HG02798 (cell line): ENCODE measurements around the gene GSTM4.

Experiments
- ATAC-seq: cut with Tn5 transposase; IDR thresholded peaks from one replicate; pipeline ENCODE4 v1.9.1; 2021; ENCODE audit warnings: mild to moderate bottlenecking; ENCODE audit not compliant: unreplicated experiment, poor library complexity

GSTM4 gene

DNA sequence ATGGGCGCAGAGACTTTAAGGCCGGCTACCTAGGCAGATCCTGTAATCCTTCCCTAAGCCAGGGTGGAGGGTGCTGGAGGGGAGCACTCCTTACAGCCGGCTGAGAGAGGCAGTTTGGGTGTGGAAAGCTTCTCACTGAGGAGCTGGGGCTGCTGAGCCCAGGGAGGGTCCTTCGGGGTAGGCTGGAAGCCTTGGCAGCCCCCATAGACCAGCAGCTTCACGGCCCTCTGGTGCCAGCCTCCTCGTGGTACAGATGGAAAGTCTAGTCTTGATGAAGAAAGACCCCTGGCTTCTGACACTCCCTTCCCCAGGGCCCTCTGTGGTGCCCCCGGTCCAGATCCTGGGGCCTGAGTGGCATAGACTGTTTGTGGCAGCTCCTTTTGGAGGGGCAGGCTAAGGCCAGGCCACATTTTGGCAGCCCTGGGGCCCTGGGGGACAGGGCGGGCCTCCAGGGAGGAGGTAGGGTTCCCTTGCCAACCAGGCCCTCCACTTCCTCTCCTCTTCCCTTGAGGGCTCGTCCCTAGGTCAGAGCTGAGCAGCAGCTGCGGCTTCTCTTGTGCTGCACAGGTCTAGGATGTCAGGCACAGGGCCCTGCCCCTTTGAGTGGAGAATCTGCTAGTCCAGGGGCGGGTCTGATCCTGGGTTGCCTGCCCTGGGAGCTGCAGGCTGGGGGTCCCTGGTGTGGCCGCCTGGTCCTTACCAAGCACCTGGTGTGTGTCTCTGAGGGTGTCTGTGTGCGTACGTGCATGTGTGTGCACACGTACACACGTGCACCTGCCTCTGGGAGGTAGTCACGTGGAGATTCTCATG is 31.5 kb upstream of the GSTM4 start:
- no peak for ATAC-seq

- no peak for ATAC-seq
These were observed 30.7 kb upstream of the GSTM4 start for GRCh38 chr1:109625176-109625575.

- ATAC-seq = no peak
These were observed 30.0 kb upstream of the GSTM4 start for GRCh38 chr1:109625601-109626560.

GRCh38 chr1:109626682-109627408 is 29.1 kb upstream of the GSTM4 start:
- ATAC-seq = no peak

GRCh38 chr1:109627692-109628399 is 28.1 kb upstream of the GSTM4 start:
- no peak for ATAC-seq

GRCh38 chr1:109628540-109629321 is 27.2 kb upstream of the GSTM4 start:
- no peak for ATAC-seq

DNA sequence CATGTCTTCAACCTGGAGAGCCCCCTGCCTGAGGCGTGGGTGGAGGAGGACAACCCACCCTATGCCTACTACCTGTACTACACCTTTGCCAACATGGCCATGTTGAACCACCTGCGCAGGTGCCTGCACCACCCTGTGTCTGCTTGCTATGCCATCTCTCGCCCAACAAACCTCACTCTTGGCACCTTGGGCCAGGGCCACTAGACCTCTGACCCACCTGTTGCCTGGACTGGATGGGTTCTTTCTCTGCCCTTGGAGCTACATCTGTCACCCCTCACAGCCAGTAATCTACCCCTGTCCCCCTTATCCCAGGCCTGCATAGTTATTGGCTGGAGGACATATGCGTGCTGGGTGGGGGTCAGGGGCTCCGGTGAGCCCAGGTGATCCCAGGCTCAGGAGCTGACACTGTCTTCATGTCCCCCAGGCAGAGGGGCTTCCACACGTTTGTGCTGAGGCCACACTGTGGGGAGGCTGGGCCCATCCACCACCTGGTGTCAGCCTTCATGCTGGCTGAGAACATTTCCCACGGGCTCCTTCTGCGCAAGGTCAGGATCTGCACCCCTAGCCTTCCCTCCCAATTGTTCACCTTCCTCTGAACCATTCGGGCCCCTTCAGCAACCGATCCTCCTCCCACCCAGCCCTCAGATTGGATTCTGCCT is 26.4 kb upstream of the GSTM4 start:
- ATAC-seq = no peak

DNA sequence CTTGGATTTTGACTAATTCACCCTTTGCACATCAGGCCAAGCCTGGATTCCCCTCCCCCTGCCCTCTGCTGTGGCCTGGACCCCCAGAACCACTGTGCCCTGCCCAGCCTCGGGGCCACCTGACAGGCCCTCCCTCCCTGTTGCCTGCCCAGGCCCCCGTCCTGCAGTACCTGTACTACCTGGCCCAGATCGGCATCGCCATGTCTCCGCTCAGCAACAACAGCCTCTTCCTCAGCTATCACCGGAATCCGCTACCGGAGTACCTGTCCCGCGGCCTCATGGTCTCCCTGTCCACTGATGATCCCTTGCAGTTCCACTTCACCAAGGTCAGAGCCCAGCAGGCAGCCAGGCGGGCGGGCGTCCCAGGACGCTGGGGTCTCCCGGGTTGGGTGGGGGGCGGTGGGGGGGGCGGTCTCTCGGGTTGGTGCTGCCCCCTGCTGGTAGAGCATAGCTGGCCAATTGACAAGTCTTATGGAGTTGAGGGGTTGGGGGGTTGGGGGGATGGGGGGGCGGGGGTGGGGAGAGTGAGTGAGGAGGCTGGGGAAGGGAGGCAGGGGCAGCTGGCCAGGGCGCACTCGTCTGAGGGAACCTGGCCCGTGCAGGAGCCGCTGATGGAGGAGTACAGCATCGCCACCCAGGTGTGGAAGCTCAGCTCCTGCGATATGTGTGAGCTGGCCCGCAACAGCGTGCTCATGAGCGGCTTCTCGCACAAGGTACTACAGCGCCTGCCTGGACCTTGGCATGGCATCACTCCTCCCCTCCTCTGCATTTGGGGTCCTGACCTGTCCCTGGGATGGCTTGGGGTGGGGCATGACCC is 25.6 kb upstream of the GSTM4 start:
- ATAC-seq = no peak

DNA sequence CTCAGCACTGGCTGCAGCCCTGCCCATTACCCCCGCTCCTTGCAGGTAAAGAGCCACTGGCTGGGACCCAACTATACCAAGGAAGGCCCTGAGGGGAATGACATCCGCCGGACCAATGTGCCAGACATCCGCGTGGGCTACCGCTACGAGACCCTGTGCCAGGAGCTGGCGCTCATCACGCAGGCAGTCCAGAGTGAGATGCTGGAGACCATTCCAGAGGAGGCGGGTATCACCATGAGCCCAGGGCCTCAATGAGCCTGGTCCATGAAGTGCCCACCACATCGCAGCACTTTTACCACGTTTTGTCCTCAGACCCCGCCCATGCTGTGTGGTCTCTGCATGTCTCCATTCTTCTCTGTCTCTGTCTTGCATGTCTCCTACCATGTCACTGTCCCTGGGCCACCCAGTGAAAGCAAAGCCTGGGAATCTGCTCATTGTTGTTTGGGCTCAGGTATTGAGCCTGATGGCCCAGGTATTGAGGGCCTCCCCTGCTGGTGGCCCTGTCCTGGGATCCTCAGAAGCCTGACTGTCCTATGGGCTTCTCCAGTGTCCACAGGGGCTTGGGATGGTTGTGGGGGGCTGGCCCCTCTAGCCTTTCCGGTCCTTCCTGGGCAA is 24.9 kb upstream of the GSTM4 start:
- no peak for ATAC-seq

DNA sequence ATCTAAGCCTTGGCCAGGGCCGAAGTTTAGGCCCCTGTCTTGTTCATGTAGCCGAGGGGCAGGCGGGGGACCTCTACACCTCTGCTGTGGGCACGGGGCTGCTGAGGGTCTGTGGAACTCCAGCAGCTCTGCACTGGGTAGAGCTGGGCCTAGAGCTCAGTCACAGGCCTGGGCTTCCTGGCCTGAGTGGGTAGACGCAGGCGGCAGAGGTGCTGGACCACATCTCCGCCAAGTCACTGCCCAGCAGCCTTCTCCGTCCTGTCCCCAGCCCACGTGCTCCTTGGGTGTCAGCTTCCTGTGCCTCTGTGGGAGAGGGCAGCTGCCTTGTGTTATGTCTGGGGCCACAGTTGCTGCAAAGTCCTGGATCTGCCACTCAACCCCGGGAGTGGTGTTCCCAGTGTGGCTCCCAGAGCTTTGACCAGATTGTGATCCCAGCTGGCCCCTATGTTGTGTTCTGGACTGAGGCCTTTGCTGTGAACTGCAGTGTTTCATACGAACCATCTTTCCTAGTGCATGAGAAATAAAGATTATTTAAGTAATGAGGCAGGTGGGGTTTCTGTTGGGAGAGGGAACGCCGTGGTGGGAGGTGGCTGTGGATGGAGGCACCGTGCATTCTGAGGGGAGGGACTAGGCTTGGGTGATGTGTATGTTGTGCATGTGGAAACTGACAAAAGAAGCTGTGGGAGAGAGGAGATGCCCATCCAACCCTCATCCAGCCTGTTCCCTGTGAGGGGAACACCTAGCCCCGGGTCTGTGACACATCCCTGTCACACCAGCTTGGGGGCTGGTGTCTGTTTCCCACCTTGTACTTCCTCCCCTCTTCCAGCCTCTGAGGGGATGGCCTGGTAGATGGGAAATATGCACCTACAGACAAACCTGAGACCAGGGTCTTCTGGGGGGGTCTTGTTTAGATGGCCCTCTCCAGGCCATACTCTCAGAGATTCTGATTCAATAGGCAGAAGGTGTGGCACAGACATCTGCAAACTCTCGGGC is 24.1 kb upstream of the GSTM4 start:
- no peak for ATAC-seq

GRCh38 chr1:109632671-109633346 is 23.1 kb upstream of the GSTM4 start:
- no peak for ATAC-seq

DNA sequence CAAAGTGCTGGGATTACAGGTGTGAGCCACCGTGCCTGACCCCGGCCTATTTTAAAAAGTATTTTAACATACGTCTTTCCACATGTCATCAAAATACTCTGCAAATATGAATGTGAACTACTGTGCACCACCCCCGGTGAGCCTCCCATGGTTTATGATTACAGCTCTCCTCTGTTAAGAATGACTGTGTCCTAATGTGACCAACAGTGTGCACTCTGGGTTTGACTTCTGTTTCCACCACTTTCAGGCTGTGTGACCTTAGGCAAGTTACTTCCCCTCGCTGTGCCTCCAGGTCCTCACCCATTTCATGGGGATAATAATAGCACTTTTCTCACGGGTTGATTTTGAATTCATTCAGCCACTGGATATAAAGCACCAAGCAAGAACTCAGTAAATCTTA is 21.6 kb upstream of the GSTM4 start:
- no peak for ATAC-seq

GRCh38 chr1:109634771-109635750 is 20.8 kb upstream of the GSTM4 start:
- ATAC-seq = no peak

- ATAC-seq = no peak
These were observed 20.1 kb upstream of the GSTM4 start for GRCh38 chr1:109635862-109636200.
